ENCODE measurements around the gene SPCS1.
"Not testable (repeated sequence)": the region's sequence is repeated elsewhere in the genome, so short reads cannot be mapped to it uniquely, and the experiment has no call there.

Gene SPCS1

DNA sequence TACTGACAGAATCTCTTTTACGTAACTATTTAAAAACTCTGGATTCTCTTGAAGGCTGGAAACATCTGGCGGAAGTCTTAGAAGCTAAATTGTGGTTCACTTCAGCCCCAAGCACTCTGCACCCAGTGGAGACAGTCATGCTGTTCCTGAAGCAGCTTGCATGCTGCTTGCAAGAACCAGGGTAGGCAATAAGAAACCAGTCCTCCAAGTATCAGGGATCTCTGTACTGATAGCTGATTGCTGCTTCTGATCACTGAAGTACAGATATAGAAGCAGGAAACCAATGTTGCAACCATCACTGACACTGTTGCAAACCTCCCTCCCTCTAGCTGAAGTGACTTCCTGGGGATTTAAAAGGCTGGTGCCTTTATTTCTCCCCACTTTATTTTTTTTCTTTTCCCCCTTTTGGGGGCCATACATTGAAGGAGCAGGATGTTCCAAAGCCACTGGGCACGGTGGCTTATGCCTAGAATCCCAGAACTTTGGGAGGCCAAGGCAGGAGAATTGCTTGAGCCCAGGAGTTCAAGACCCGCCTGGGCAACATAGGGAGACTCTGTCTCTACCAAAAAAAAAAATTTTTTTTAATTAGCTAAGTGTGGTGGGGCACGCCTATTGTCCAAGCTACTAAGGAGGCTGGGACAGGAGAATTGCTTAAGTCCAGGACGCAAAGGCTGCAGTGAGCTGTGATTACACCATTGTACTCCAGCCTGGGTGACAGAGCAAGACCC lies 15.3 kb downstream of the SPCS1 start:
- peak; percentile 40 for DNase-seq (ENCODE audit: low spot score)
- TF ChIP-seq, protein P1, sequence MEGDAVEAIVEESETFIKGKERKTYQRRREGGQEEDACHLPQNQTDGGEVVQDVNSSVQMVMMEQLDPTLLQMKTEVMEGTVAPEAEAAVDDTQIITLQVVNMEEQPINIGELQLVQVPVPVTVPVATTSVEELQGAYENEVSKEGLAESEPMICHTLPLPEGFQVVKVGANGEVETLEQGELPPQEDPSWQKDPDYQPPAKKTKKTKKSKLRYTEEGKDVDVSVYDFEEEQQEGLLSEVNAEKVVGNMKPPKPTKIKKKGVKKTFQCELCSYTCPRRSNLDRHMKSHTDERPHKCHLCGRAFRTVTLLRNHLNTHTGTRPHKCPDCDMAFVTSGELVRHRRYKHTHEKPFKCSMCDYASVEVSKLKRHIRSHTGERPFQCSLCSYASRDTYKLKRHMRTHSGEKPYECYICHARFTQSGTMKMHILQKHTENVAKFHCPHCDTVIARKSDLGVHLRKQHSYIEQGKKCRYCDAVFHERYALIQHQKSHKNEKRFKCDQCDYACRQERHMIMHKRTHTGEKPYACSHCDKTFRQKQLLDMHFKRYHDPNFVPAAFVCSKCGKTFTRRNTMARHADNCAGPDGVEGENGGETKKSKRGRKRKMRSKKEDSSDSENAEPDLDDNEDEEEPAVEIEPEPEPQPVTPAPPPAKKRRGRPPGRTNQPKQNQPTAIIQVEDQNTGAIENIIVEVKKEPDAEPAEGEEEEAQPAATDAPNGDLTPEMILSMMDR (IDR thresholded peaks at IDR 0.05; ENCODE audit: extremely low read depth, missing control alignments) = no peak

DNA sequence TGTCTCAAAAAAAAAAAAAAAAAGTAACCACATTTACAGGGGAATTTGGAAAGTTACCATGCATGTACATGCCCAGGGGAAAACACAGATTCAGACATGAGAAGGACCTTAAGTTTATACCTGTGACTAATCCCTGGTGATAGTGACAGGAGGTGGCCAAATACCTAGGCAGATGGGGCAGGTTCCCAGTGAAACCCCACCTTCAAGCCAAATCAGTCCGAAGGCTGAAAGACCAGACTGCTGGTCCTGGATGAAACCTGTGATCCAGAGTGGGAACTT lies 15.8 kb downstream of the SPCS1 start:
- DNase-seq (ENCODE audit: low spot score) = no peak
- TF ChIP-seq, protein P1 (IDR thresholded peaks at IDR 0.05; ENCODE audit: extremely low read depth, missing control alignments) = no peak

DNA sequence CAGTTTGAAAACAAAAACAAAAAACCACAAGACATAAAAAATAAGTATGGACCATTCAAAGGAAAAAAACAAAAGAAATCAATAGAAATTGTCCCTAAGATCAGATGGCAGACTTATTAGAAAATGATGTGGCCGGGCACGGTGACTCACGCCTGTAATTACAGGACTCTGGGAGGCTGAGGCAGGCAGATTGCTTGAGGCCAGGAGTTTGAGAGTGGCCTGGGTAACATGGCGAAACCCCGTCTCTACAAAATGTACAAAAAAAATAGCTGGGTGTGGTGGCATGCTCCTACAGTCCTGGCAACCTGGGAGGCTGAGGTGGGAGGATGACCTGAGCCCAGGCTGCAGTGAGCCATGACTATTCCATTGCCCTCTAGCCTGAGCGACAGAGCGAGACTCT lies 16.6 kb downstream of the SPCS1 start:
- no peak for DNase-seq (ENCODE audit: low spot score)
- TF ChIP-seq, protein P1 (IDR thresholded peaks at IDR 0.05; ENCODE audit: extremely low read depth, missing control alignments) = no peak

DNA sequence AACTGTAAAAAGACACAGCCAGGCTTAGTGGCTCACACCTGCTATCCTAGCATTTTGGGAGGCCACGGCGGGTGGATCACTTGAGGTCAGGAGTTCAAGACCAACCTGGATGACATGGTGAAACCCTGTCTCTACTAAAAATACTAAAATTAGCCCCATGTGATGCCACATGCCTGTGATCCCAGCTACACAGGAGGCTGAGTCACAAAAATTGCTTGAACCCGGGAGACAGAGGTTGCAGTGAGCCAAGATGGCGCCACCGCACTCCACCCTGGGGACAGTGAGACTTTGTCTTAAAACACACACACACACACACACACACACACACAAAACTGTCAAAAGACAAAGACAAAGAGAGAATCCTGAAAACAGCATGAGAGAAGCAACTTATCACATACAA lies 18.0 kb downstream of the SPCS1 start:
- TF ChIP-seq, protein P1 (IDR thresholded peaks at IDR 0.05; ENCODE audit: extremely low read depth, missing control alignments) = no peak
- no peak for DNase-seq (ENCODE audit: low spot score)

DNA sequence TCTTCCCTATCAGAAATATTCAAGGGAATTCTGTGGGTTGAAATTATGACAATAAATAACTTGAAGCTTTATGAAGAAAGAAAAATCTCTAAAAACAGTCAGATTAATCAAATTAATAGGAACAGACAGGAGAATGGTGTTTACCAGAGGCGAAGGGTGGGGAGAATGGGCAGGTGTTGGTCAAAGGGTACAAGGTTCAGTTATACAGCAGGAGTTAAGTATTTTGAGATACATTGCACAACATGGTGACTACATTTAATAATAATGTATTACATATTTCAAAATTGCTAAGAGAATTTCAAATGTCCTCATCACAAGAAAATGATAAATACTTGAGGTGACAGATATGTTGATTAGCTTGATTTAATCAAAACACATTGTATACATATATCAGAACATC lies 18.6 kb downstream of the SPCS1 start:
- no peak for DNase-seq (ENCODE audit: low spot score)
- TF ChIP-seq, protein P1 (IDR thresholded peaks at IDR 0.05; ENCODE audit: extremely low read depth, missing control alignments) = no peak

DNA sequence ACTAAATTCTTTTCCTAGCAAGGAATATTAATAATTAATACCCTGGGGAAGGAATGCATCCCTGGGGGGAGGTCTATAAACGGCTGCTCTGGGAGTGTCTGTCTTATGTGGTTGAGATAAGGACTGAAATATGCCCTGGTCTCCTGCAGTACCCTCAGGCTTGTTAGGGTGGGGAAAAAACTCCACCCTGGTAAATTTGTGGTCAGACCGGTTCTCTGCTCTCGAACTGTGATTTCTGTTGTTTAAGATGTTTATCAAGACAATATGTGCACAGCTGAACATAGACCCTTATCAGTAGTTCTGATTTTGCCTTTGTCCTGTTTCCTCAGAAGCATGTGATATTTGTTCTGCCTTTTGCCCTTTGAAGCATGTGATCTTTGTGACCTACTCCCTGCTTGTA lies 22.8 kb downstream of the SPCS1 start:
- not testable (repeated sequence) for DNase-seq (ENCODE audit: low spot score)

DNA sequence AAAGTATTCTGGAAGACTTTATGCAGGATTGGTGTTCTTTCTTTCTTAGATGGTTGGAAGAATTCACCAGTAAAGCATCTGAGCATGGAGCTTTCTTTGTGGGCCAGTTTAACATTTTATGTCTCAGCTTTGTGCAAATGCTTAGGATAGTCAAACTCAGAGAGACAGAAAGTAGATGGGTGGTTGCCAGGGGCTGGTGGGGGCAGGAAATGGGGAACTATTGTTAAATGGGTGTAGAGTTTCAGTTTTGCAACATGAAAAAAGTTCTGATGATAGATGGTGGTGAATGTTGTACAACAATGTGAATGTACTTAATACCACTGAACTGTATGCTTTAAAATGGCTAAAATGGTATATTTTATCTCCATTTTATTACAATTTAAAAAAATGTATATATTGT lies 24.8 kb downstream of the SPCS1 start:
- no peak for DNase-seq (ENCODE audit: low spot score)
- TF ChIP-seq, protein P1 (IDR thresholded peaks at IDR 0.05; ENCODE audit: extremely low read depth, missing control alignments) = no peak

DNA sequence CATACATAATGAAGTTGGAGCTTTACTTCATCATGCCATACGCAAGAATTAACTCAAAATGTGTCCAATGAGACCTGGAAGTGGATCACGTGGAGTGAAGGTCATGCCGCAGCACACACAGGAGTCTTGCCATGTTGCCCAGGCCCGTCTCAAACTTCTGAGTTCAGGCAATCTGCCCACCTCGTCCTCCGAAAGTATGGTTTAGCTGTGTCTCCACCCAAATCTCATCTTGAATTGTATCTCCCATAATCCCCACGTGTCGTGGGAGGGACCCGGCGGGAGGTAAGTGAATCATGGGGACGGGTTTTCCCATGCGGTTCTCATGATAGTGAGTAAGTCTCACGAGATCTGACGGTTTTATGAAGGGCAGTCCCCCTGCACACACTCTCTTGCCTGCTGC lies 25.7 kb downstream of the SPCS1 start:
- TF ChIP-seq, protein P1 (IDR thresholded peaks at IDR 0.05; ENCODE audit: extremely low read depth, missing control alignments) = no peak
- no peak for DNase-seq (ENCODE audit: low spot score)
